GM12875 (cell line): ENCODE measurements around the gene EEF2K.

ENCODE experiments used
- H3K4me3 ChIP-seq: one replicate; pipeline ENCODE4 v1.5.1; 2011; ENCODE audit warnings: low read depth, low read length, control low read depth
- CTCF ChIP-seq: IDR thresholded peaks from 2 replicates; pipeline ENCODE4 v1.5.1; 2011; ENCODE audit warnings: low read depth, mild to moderate bottlenecking, control low read depth, inconsistent platforms, low read length, moderate library complexity, borderline replicate concordance; ENCODE audit not compliant: insufficient read depth

The EEF2K gene

GRCh38 chr16:22323173-22323958 lies 117.3 kb downstream of the EEF2K start:
- H3K4me3 ChIP-seq, result no peak overlapping the region
- TF ChIP-seq CTCF, result no peak

GRCh38 chr16:22323959-22324786 lies 118.1 kb downstream of the EEF2K start:
- no peak overlapping the region for H3K4me3 ChIP-seq
- no peak for TF ChIP-seq CTCF

- H3K4me3 ChIP-seq, result no peak overlapping the region
- TF ChIP-seq CTCF, result no peak
Observed at GRCh38 chr16:22324787-22325597, 118.9 kb downstream of the EEF2K start.

GRCh38 chr16:22325598-22326368 lies 119.7 kb downstream of the EEF2K start:
- no peak for TF ChIP-seq CTCF

GRCh38 chr16:22326369-22326652 lies 120.2 kb downstream of the EEF2K start:
- no peak overlapping the region for H3K4me3 ChIP-seq
- TF ChIP-seq CTCF, result no peak

More at GRCh38 chr16:22325598-22326368, 119.7 kb downstream of the EEF2K start:
- H3K4me3 ChIP-seq, result no peak overlapping the region

- TF ChIP-seq CTCF, result no peak
- no peak overlapping the region for H3K4me3 ChIP-seq
Observed at GRCh38 chr16:22326771-22327445, 120.8 kb downstream of the EEF2K start.
